GM18498 (cell line): ENCODE results near the gene HOXA6.

Source experiments
- ATAC-seq: cut with Tn5 transposase; IDR thresholded peaks from one replicate; pipeline ENCODE4 v1.9.1; 2021; ENCODE audit warnings: mild to moderate bottlenecking, moderate library complexity; ENCODE audit not compliant: unreplicated experiment

The HOXA6 gene

GRCh38 chr7:27141137-27141922, 6.2 kb downstream of the HOXA6 start:
- no peak for ATAC-seq

- ATAC-seq: no peak
These were observed 7.3 kb downstream of the HOXA6 start for GRCh38 chr7:27140126-27140857.

DNA sequence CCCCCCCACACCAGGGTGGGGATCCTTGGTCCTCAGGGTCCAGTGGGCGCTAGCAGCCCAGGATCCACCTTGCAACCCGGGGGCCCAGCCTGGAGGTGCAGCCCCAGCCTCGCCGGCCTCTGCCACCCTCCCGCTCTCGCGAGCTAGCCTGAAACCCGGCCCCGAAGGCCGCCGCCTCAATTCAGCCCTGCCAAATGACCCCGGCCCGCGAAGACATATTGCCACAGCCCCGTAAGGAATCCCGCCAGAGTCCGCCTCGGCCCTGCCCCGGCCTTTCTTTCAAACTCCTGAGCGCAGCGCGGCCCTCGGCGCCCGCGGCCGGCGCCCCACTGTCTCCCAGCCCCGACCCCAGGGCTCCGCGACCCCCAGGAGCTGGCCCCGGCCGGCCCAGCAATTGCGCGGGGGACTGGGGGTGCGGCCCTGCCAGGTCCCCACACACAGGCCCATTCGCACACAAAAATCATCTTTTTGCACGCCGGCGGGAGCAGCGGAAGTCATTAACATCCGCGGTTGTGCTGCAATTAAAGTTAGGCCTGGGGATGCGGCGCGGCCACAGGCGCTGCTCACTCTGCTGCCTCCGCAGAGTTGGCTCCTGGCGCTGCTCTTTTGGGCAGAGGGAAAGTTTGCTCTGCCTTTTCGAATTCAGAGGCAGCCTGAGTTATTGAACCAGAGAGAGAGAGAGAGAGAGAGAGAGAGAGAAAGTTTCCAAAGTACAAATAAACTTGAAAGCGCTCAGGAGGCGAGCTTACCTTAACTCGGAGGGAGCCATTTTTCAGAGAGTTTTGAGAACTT, 8.0 kb downstream of the HOXA6 start:
- ATAC-seq: no peak

- ATAC-seq: no peak
These were observed 8.6 kb downstream of the HOXA6 start for GRCh38 chr7:27138985-27139333.

GRCh38 chr7:27138472-27138871, 9.1 kb downstream of the HOXA6 start:
- ATAC-seq: no peak

DNA sequence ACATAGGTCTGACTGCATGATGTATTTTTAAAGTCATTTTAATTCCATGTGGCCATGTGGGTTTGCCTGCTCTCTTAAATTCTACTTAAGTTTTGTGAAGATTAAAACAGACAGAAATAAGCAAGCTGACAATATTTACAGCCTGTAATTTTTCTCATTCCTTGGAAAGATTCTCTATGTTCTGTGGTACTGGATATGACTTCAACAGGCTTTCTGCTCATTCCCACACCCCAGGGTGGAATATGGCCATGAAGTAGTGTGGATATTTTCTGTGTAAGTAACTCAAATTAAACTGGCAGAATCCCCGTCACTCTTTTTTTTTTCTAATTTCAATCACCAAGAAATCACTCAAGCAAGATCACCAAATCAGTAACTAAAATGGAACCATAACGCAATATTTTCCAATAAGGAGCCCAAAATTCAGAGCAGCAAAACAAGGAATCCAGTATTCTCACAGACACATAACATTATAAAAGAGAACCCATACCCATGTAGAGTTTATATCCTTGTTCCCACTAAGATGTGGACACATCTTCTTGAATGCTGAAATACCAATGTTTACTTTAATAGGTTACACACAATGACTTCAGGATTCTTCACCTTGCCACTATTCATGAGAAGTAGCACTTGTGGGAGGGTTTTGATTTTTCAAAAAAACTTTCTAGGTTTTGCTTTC, 9.8 kb downstream of the HOXA6 start:
- ATAC-seq: no peak

DNA sequence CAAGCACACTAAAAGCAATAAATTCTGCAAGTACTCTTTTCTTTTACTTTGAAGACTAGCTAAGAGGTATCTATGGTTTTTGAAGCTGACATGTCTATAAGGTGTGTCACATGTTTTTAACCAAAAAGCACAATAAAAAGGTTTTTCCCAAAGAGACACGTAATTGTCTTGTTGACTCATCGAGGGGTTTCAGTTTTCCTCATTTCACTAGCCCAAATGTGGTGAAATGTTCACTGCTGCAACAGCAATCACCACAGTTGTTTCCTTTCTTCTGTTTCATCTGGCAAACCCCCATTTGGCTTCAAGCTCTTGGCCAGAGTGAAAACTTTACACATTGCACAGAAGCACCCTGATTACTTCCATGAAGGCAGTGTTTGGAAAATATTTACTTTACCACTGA, 13.2 kb downstream of the HOXA6 start:
- no peak for ATAC-seq

- ATAC-seq: no peak
These were observed 14.0 kb downstream of the HOXA6 start for GRCh38 chr7:27133409-27134231.

GRCh38 chr7:27132978-27133377, 14.6 kb downstream of the HOXA6 start:
- no peak for ATAC-seq

DNA sequence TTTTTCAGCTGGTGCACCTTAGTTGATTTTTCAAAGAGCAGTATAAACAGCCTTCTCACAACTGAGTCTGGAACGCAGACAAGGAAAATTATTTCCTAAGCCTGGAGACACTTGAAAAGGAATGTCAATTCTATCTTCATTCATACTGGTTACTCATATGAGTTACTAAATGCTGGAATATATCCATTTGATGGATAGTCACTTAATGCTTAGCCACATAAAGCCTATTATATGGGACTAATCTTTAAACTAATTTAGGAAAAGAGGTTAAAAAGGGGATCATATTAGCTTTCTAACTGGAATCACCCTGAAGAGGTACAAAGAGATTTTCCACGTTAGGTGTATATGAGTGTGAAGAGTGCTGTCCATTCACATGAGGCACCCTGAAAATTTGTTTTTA, 15.4 kb downstream of the HOXA6 start:
- ATAC-seq: no peak

GRCh38 chr7:27131390-27131819, 16.2 kb downstream of the HOXA6 start:
- ATAC-seq: no peak

DNA sequence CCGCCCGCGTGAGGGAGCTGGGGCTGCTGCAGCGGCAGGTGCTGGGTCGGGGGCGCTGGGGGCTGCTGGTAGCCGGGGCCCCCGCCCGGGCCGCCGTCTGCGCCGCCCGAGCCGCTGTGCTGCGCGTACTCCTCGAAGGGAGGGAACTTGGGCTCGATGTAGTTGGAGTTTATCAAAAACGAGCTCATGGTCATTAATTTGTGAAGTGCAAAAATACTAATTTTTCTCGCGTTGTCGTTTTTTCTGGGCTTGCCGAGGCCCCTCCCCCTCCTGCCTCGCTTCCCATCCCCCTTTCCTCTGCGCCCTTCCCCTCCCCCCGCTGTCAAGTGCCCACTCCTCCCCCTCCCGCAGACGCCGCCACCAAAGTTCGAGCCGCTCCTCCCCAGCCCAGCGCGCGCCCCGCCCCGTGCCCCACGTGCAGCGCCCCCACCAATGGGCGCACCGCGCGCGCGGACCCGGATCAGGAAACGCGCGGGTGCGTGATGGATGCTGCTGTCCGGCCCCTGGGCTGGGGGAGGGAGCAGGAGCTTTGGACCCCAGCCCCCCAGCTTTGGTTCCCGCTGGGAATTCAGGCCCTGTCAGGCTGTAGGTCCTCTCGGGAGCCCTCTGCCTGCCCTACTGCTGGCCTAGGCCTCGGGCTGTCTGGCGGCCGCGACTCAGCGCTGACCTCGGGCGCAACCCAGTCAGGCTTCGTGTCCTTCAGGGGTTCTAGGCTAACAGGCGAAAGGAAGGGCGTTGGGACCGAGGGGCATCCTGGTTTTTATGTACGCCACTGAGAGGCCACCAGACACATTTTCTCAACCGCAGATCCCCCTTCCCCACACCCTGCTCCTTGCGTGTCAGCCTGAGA, 16.8 kb downstream of the HOXA6 start, which contains the start of gene HOXA4:
TSS of gene HOXA4 (minus strand) at position 218 of the 850 bp plus-strand sequence. CDS start at position 194, 24 bp downstream.
- ATAC-seq: peak; percentile 85

DNA sequence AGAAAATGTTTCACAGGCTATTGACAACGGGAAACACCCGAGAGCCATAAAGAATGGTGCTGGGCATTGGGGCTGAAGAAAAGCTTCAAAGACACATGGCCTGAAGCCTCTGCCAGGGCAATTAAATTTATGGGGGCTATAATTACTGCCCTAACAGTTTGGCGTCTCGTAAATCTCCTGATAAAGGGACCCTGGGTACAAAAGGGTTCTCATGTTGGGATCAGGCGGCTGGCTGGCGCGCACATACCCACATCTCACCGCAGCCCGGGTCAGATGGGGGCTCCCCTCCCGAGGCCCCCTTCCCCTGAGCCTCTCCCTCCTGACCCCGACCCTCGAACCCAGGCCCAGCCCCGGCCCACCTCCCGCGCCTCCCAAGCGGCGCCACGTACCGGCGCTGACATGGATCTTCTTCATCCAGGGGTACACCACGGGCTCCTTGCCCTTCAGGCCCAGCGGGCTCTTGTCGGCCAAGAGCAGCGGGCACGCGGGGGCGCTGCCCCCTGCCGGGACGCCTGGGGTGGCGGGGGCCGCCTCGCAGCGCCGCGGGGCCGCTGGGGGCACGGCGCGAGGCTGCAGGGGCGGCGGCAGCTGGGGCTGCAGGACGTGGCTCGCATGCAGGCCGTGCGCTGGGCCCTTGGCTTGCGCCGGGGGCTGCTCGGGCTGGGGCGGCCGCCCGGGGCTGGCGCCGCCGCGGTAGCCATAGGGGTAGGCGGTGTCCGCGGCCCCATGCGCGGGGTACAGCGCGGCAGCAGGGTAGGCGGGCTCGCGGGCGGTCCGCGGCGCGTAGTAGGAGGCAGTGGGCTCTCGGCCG, 17.6 kb downstream of the HOXA6 start:
- ATAC-seq: peak; percentile 23

DNA sequence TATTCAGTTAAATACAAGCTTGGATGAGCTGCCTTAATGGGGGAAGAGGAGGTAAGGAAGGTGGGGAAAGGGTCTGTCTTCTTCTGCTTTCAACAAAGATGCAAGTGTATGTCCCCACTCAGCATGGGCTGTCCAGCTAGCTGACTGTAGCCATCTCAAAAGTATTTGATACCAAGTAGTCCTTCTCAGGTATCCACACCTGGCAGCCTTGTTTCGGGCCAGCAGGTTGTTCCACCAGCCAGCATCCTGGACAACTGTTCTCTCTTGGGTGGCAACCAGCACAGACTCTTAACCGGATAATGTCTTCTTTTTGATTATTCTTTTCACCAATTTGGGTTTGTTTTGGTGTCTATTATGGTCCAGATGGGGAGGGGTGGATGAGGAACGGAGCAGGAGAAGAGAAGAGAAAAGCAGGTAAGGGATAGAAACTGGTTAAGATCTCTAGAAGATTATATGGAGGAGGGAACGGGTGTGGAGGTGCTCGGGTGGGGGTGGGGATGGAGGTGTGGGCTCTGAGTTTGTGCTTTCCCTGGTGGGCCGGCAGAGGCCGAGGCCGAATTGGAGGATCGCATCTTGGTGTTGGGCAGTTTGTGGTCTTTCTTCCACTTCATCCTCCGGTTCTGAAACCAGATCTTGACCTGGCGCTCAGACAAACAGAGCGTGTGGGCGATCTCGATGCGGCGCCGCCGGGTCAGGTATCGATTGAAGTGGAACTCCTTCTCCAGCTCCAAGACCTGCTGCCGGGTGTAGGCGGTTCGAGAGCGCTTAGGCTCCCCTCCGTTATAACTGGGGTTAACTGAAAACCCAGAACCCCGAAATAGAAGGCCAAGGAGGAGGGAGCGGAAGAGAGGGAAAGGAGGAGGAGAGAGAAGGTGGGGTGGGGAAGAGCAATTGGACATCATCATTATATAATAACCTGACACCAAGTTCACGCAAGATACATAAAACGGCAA, 18.5 kb downstream of the HOXA6 start:
- ATAC-seq: no peak

DNA sequence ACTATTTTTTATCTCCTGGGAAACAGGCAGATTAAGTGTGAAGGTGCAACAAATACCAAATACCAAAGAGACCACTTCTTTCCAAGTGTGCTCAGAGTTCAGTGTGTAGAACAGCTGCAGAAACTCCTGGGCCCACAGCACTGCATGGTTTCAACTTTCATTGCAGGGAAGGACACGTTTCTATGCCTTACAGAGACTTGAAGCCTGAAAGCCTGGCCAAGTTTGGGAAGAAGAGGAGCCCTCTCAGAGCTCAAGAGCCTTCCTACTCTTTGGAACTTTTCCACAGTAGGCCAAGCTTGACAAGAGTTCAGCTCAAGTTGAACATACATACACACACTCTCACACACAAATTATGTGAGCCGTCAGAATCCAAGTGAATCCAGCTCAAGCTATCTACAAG, 19.5 kb downstream of the HOXA6 start:
- no peak for ATAC-seq

- no peak for ATAC-seq
These were observed 20.8 kb downstream of the HOXA6 start for GRCh38 chr7:27126596-27127327.

DNA sequence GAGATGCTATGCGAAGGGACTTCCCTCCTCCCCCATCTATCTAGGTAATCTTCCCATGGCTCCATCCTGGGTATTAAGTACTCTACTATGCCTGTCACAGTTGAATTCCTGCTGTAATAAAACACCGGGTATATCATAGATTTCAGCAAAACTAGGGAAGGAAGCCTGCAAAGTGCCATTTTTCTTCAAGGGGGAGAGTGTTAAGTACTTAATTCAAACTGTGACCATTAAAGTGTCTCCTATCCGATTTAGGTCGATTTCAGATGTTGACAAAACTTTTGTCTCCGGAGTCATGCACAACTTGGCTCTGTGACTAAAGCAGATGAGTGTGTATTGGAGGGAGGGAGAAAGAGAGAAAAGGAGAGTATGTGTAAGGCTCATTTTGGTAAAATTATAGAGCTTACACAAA, 21.6 kb downstream of the HOXA6 start:
- no peak for ATAC-seq
